GM18502 (cell line): ENCODE results near the gene DSTN.

Experiments used
- ATAC-seq: cut with Tn5 transposase; IDR thresholded peaks from one replicate; pipeline ENCODE4 v1.9.1; 2021; ENCODE audit warnings: mild to moderate bottlenecking; ENCODE audit not compliant: unreplicated experiment, poor library complexity

The DSTN gene

DNA sequence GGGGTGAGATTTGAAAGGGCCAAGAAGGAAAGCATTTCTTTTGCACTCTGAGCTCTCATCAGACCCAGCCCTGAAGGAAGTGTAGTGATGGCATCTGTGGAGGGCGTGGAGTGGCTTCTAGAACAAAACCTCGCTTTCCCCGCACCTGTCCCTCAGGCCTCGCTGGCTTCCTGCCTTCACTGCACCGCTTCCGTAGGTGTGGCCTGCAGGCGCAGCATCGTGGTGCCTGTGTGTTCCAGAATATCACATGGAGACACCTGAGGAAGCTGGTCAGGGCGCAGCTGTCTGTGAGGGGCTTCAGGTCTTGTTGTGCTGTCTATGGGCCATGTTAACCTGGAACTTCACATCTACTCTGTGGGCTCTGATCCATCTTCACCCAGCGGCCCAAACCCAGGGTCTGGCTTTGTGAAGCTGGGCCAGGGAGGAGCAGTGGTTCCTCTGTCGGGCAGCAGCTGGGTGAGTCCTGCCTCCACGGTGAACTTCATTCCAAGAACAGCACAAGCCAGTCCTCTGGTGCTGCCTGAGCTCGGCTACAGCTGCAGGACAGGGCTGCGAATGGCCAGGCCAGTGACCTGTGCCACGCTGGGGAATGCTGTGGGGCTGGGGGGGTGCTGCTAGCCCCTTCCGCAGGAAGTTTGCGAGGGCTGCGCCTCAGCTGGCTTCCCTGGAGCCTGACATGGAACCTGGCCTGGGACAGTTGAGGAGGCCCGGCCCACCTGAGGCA, 40.9 kb downstream of the DSTN start:
- peak; percentile 50 for ATAC-seq

DNA sequence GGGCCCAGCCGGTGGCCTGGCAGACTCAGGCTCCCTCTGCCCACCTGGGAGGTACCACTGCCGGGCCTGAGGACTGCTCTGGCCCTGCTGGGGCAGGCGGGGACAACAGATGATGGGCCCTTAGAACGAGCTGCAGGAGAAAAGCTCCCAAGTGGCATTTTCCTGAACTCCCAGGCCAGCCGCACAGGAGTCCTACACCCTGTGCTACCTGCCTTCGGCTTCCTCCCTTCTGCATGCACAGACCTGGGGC, 41.3 kb downstream of the DSTN start:
- ATAC-seq = peak; percentile 28

DNA sequence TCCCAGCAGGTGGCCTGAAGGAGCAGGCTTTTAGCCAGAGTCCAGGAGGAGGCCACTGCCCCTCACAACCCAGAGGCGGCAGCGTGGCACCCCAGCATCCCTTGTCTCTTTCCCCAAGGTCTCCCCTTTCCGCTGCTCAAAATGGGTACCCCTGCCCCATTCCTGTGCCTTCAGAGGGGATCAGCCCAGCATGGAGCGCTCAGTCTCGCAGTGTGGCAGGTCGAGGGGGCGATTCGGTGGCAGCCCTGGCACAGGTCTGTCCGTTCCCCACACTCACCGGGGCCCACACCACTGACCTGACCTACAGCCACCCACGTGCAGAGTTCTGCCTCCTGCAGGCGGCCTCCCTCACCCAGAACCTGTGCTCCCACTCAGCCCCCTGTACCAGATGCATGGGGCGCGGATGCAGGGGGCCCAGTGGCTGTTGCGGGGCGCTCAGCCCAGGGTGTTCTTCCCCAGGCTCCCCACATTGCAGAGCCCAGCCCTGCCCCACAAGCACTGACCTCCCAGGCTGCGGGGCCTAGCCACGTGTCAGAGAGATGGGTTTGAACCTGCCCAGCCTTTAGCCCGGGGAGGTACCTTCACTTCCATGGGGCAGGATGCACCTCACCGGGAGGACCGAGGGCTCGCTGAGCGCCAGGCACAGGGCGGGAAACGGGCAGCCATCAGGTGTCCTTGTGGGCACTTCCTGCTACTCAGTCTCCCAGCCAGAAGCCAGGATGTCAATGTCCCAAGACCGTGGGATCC, 41.8 kb downstream of the DSTN start:
- ATAC-seq = no peak

DNA sequence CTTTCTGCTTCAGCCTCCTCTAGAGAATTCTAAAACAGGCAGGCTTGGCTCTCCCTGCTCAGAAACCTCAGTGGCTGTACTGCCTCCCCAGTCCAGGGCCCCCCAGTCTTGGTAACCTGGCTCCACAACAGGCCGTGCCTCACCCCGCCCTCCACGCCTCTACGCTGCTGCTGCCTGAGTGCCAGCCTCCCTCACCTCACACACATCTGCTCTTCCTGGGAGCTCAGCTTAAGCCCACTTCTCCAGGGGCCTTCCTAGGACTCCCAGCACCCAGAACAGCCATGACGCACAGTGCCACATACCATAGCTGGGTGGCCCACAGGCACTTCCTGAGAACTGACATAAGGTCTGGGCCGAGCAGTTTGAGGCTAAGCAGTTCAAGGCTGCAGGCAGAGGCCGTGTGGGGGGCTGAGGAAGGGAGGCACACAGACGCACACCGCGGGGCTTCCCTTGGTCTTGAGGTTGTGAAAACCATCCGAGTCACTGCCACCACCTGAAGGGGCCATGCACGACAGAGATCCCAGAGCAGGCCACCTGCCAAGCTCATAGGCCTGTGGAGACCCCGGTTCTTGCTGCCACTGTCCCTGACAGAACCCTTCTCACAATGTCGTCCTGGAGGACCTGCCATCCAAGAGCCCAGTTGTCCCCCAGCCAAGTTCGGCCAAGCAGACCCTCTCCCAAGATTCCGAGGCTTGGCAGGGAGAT, 42.6 kb downstream of the DSTN start:
- no peak for ATAC-seq

DNA sequence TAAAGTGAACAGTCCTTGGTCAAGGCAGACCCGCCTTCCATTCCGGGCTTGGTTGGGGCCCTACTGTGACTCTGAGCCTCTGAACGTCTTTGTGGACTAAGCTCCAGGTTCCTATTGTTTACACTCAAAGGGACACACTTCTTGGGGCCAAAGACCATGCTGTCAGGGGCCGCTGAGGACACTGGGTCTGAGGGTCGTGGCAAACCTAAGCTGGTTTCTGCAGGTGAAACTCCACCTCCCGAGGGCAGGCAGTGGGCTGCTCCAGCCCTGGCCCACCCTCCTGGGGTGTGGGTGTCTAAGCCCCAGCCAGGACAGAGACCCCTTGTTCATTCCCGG, 43.1 kb downstream of the DSTN start:
- ATAC-seq = no peak

DNA sequence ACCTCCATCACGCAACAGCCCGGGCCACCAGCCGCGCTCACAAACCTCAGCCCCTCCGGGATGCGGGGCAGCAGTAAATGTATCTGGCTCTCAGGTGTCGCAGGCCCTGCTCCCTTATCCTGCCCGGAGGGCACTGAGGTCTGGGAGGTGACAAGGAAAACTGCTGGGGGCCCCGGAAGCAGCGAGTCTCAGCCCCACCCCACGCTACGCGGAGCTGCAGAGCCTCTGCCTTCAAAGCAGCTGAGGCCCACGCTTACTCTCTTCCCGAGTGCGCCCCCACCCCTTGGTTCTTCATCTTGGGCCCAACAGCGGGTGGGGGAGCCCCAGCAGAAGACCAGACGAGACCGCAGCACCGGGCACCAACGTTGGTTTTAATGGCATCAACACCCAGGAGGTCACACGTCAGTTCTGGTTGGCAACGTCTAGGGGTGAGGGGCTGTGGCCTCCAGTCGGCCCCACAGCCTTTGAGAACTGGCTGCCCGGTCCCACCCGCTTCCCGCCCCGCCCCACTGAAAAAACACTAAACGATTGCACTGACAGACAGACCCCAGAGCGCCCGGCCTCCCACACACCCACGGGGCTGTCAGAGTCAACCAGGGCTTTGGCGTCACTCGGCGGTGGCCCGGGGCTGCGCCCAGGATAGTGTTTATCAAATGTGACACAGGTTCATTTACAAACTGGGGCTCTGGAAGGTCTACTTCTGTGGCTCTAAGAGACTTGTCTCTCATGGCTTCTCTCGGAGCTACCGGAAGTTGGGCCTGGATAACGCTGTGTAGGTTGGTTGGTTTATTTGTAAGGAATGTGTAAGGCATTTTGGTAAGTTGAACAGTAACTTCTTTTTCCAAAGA, 43.7 kb downstream of the DSTN start:
- no peak for ATAC-seq

DNA sequence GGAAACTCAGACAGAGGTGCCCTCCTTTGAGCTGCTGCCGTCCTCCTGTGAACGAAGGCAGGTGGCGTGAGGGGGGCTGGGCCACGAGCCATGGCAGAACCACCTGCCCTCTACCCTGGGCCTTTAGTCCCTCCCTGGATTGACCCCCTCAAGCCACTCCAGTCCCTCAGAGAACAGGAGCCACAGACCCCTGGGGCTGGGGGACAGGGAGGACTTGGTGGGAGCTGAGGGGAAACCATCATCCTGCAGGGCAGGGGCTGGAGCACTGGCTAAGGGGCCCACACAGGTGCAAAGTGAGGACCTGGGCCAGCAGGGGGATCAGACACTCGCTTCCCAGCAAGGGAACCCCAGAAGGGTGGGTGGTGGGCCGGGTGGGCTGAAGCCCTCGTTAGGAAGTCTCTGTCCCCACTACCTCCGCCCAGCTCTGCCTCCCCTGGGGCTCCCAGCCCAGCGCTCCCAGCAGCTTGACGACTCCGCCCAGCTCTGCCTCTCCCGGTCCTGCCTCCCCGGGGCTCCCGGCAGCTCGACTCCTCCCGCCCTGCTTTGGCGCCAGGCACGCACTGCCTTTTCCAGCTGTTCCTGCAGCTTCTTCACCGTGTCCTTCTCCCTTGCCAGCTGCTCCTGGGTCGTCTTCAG, 44.4 kb downstream of the DSTN start:
- no peak for ATAC-seq

DNA sequence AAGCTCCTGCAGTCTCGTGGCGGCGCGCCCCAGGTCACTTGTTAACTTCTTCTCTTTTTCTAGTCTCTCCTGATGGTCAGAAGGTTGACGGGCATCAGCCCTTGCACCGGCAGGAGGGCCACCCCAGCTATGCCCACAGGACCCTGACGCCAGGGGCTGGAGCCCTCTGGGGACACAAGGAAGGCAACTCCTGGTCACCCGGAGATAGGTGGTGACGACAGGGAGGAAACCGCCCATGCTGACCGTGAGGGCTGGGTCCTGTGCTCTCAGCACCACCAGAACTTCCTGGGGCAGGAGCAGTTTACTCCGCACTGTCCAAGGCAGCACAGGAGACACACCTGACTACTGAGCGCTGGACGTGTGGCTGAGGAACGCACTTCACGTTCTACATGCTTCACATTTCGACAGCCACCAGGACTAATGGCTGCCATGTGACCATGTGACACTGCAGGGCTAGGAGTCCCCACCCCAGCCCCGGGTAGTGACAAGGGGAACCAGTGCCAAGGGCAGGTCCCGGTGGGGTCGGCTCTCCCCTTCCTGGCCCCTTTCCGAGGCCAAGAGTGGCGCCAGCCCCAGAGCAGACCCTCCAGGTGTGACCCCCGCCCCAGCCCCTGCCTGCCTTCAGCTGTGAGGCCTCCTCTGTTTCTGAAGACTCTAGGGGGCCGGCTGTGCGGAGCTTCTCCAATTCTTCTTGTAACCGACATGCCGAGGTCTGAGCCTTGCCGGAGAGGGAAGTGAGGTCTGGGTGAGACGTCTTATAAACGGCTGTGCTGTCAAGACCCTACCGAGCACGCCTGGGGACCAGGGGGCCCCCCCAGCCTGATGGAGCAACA, 45.2 kb downstream of the DSTN start:
- no peak for ATAC-seq

DNA sequence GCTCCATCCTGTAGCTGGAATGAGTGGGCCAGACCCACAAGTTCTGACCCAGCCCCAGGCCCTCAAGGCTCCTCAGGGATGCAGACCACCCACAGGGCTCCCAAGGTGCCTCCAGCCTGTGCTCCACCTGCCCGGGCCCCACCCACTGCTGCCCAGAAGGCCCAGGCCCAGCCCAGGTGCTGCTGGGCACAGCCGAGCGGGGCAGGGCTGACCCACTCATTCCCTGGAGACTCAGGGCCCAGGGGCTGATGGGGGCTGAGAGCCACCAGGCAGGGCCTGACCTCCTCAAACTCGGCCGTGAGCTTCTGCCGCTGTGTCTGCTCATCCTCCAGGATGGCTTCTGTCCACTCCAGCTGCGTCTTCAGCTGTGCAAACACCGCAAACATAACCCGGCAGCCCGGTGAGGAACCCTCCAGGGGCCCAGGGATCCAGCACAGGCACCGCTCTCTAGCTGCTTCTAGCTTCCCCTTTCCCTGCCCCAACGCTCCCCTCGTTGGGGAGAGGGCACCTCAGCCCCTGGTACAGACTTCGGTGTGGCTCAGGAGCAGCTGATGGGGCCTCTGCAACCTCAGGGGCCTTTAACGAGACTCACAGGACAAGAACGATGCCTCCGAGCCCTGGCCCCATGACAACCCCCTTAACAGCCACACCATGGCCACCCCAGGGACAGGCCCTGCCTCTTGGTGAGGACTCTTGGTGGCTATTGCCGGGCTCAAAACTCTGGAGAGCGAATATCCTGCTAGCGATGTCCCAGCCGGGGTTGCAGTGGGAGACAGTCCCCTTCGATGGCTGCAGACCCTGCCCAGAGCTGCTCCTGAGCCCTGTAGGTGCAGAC, 46.0 kb downstream of the DSTN start:
- no peak for ATAC-seq

DNA sequence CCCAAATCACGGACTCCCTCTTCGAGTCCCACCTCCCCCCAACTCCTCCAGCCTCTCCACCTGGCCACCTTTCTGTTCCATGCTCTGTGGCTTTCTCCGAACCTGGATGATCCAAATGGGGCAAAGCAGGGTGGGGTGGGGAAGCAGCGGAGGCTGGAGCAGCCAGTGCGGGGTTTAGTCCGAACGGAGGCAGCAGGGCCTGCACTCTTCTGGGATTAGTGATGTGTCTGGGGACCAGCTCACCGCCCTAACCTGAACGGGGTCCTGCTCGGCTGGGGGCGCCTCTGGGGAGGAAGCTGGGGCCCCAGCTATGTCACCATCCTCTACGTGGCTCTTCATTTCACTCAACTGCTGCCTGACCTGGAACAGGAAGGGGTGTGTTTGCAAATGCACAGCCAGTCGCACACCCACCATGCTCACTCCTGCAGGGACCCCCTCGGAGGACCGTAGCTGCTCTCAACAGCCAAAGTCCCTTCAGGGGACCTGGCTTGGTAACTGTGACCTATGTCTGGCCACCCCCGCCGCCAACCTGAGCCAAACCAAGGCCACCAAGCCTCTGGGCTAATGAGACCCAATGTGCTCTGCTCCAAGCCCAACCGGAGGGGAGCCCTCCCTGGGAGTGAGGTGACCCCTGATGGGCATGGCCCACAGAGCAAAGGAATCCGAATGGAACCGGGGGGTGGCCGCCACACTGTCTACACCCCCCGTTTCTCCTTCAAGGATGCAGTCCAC, 46.8 kb downstream of the DSTN start:
- ATAC-seq = no peak

DNA sequence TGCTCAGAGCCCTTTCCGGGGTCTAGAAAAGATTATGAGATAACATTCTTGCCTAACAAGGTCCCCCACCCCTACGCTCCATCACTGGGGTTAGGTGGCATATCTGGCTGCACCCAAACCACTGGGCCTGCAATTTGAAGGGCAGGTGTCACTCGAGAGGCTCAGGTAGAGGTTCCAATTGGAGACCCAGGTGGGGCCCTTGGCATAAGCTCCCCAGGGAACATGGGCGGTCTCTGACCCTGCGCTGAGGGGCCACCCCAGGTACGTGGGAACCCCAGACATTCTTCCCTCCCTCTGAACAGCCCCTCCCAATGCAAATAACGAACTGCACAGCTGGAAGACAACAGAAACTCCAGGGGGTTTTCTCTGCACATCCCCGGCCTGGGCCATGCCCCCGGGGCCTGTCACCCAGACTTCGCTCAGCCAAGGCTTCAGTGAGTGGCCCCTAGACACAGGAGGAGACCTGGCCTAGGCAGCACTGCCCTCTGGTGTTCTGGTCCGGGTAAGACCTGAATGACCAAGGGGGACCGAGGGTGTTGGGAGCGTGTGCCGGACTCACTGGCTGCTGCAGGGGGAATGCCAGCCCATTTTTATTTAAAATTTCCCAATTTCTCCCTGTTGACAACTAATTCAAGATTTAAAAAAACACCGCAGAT, 47.5 kb downstream of the DSTN start:
- ATAC-seq = no peak

DNA sequence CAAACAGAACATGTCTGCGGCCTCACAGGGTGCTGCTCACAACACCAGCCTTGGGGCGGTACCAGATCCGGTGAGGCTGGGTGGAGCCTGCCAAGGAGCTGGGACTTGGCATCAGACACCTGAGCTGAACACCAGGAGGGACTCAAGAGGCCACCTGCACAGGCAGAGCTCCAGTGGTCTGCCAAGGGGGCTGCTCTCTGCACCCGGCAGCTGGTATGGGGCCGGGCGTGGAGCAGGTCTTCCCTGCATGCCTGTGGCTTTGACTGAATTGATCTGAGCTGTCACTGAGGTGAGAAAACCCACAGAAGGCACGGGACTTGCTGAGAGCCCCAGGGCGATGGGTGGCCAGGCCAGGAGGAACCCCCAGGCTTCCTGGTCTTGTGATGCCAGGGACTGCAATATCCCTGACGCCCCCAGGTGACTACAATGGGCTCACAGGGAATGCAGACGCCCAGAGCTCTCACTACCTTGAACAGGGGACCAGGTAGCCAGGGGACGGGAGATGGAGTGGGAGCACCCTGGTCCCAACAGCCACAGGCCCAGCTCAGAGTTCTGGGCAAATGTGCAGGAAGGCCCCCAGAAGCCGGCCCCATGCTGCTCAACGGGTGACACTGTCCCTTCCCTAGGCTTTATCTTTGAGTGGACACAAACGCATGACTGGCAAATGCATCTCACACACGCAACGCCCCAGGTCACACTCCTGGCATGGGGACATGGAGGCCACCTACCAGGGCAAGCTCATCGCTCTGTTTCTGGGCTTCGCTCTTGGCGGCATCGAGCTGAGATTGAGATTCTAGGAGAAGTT, 48.2 kb downstream of the DSTN start:
- no peak for ATAC-seq

DNA sequence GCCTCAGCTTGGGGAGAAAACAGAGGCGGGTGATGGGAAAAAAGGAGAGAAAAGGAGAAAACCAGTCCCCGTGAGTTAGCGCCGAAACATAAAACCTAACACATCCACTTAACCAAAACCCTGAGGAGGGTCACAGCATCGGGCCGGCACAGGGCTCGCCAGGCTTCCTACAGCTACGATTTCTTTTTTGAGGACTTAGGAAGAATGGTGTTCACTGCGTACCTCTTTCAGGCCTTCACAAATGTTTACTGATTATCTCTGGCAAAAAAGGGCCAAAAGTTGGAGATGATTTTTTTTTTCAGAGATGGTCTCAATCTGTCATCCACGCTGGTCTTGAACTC, 48.8 kb downstream of the DSTN start:
- ATAC-seq = no peak

DNA sequence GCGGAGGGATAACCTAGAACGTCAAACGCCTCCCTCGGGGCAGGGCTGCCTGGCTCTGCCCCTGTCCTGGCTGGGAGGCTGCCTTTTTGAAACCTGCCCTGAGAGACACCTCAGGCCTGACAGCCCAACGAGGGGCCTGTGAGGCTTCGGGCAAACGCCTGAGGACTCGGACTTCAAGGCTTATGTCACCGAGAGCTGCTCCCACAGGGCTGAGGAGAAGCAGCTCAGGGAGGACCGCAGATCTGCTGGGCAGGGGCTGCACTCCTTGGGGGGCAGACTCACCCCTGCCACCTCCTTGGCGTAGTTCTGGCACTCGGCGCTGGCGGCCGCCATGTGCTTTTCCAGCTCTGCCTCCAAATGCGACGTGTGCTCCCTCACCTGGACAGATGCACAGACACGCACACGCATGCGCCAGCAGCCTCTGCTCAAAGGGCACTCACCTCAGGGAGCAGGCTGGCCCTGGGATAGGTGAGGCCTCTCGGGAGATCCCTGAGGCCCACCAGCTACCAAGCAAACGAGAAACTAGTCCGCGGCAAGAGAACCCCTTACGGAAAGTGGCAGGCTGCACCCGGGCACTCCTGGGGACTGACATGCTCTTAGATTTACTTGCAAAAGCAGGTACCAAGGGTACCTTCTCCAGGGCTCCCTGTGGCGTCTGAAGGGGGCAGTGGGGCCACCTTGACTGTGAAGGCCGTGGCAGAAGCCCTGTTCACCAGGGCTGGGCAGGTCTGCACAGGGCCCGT, 49.6 kb downstream of the DSTN start:
- no peak for ATAC-seq

DNA sequence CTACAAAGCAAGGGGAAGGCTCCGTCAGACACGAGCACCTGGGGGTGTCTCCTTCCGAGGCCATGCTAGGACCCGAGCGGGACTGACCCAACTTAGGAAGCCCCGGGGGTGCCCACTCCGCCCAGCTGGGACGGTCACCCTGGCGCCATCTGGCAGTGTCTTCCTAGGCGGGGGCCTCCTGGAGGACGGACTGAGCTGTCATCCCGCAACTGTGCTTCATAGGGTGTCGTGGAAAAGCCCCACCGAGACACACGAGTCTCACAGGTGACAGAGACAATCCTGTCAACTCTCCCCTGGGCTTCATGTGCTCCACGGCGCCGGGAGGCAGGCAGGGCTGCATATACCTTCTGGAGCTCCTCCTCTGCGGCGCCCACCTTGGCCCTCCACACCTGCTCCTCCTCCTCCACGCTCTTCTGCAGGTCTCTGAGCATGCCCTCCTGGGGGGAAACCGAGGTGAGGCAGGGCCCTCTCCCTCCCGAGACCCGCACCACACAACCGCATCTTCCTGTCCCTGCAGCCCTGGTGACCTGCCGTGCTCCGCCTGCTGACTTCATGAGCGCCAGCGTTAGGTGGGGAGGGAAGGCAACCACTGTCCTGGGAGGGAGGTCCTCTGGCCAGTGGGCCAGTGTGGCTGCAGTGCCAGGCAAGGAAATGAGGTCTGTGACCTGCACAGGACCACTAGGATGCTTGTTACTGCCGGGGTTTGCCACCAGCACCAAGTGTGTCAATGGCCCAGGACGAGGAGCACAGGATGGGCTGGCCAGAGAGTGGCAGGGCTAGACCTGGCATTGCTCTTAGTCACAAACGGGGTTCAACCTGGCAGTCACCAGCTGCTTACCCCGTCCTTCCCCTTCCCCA, 50.7 kb downstream of the DSTN start:
- ATAC-seq = no peak
